Keratinocyte (primary cell): ENCODE measurements around the gene TTN.

Source experiments
- CTCF ChIP-seq, 3 experiments: IDR thresholded peaks in 1 of 3; conservative IDR thresholded peaks in 1 of 3; optimal IDR thresholded peaks in 1 of 3; 2 replicates in 2 of 3; 3 replicates in 1 of 3; pipeline versions ENCODE3 to v1.5.1; 2011; ENCODE audit warnings: low read length in 3 of 3, mild to moderate bottlenecking in 3 of 3, moderate library complexity in 2 of 3, control low read depth in 1 of 3, inconsistent platforms in 1 of 3; ENCODE audit not compliant: insufficient read depth in 2 of 3; ENCODE audit errors: extremely low read depth in 1 of 3
- EZH2 ChIP-seq: IDR thresholded peaks from one replicate; pipeline ENCODE4 v1.6.1; 2012; ENCODE audit warnings: inconsistent platforms, mild to moderate bottlenecking, low read length, moderate library complexity

- TF ChIP-seq CTCF (optimal IDR thresholded peaks at IDR 0.05 in 1 of 3, IDR thresholded peaks at IDR 0.05 in 1 of 3, conservative IDR thresholded peaks at IDR 0.05 in 1 of 3; ENCODE audit: extremely low read depth in 1 of 3, insufficient read depth in 2 of 3, low read length in 3 of 3), result no peak
- TF ChIP-seq EZH2, result no peak
These were observed 99.7 kb downstream of the TTN start for GRCh38 chr2:178707476-178707875.
